Vagina (tissue), 2 donors: ENCODE data around the gene KCNG3. TPM values are rescaled to one million over a fixed set of nuclear protein-coding genes. Genes with fewer than 3 reads are reported as not detected.

Source experiments
- DNase-seq, 2 donors: peaks; one replicate each; pipeline ENCODE4 v3.0.0-alpha.2; 2017; ENCODE audit errors: extremely low spot score in 2 of 2
- H3K27ac ChIP-seq: fragments of 200-600 bp; sonication (generic); one replicate; pipeline ENCODE4 v1.5.1; 2019
- H3K27me3 ChIP-seq: fragments of 200-600 bp; sonication (generic); one replicate; pipeline ENCODE4 v1.5.1; 2019
- H3K36me3 ChIP-seq, 2 donors: fragments of 200-600 bp; sonication (generic); one replicate each; pipeline ENCODE4 v1.5.1; 2017 to 2019
- H3K4me1 ChIP-seq: fragments of 200-600 bp; sonication (generic); one replicate; pipeline ENCODE4 v1.5.1; 2019
- H3K4me3 ChIP-seq, 2 donors: fragments of 200-600 bp; sonication (generic); 1 replicate in 1 of 2; 2 replicates in 1 of 2; pipeline ENCODE4 v1.5.1; 2016 to 2019
- H3K9me3 ChIP-seq: fragments of 200-600 bp; sonication (generic); one replicate; pipeline ENCODE4 v1.5.1; 2019
- CTCF ChIP-seq, 3 experiments: fragments of 450-650 bp in 2 of 3; fragments of 200-600 bp in 1 of 3; sonication (generic) in 1 of 3; IDR thresholded peaks; one replicate each; pipeline ENCODE4 v1.5.1; 2017 to 2019; ENCODE audit warnings: antibody characterized with exemption in 3 of 3, mild to moderate bottlenecking in 2 of 3, moderate library complexity in 2 of 3
- POLR2A ChIP-seq, 2 donors: fragments of 450-650 bp; IDR thresholded peaks; one replicate each; pipeline ENCODE4 v1.6.1; 2017; ENCODE audit warnings: antibody characterized with exemption in 2 of 2, mild to moderate bottlenecking in 2 of 2, moderate library complexity in 2 of 2
- POLR2AphosphoS5 ChIP-seq, 2 donors: sonication (generic); formaldehyde crosslinking; IDR thresholded peaks; one replicate each; pipeline ENCODE4 v1.9.0; 2017; ENCODE audit warnings: antibody characterized with exemption in 2 of 2, mild to moderate bottlenecking in 2 of 2, low read depth in 1 of 2; ENCODE audit not compliant: insufficient read depth in 1 of 2
- intact Hi-C: fragments of 100-400 bp; cut with DNase I; formaldehyde crosslinking; loops from one replicate; pipeline ENCODE4 v1.15.1; 2023
- total RNA-seq: library from RNA; depleted of rRNA; stranded (reverse); fragments of >200 nt; gene quantifications from one replicate; pipeline ENCODE4 v1.2.3, GENCODE V29; 2016

The KCNG3 gene
- total RNA-seq, 1 donor from 2014 or later: 0.74 TPM

- TF ChIP-seq POLR2AphosphoS5 (IDR thresholded peaks at IDR 0.05; ENCODE audit: insufficient read depth in 1 of 2, low read depth in 1 of 2) (no peak), CTCF (IDR thresholded peaks at IDR 0.05) (peak in 1 of 3 experiments; percentile 11)
- H3K27me3 ChIP-seq: no peaks in the 10 kb centered on the region
- H3K27ac ChIP-seq: no peak overlapping the region
- H3K36me3 ChIP-seq: no peaks in the 10 kb centered on the region
- H3K4me1 ChIP-seq: no peaks in the 10 kb centered on the region
- H3K9me3 ChIP-seq: no peaks in the 10 kb centered on the region
- intact Hi-C loops: loop anchor here (10.0 kb wide), 1 partner anchor 170 kb away; no protein-coding TSS in a partner anchor
- H3K4me3 ChIP-seq: peak overlapping the region in 1 of 2 donors; percentile 62
- DNase-seq: no peak
Measured at GRCh38 chr2:42495234-42495581, 1.4 kb upstream of the KCNG3 start.

GRCh38 chr2:42494355-42495233 lies 812 bp upstream of the KCNG3 start:
- H3K4me3 ChIP-seq: peak overlapping the region; percentile 62 to 63
- no peak for DNase-seq
- no peaks in the 10 kb centered on the region for H3K4me1 ChIP-seq
- no peaks in the 10 kb centered on the region for H3K9me3 ChIP-seq
- peak overlapping the region; percentile 73 for H3K27ac ChIP-seq
- no peaks in the 10 kb centered on the region for H3K27me3 ChIP-seq
- TF ChIP-seq POLR2AphosphoS5 (IDR thresholded peaks at IDR 0.05; ENCODE audit: insufficient read depth in 1 of 2, low read depth in 1 of 2): peak; percentile 39 to 61
- peak; percentile 65 to 93 (median 67) for TF ChIP-seq CTCF (IDR thresholded peaks at IDR 0.05)
- no peak for TF ChIP-seq POLR2A (IDR thresholded peaks at IDR 0.05)
- intact Hi-C loops: loop anchor here (1.0 to 10.0 kb wide), 2 partner anchors 41 to 170 kb away; no protein-coding TSS in a partner anchor
- no peaks in the 10 kb centered on the region for H3K36me3 ChIP-seq

- intact Hi-C loops: loop anchor here (10.0 kb wide), 1 partner anchor 172 kb away; no protein-coding TSS in a partner anchor
Measured at GRCh38 chr2:42492691-42493467, 903 bp downstream of the KCNG3 start.

GRCh38 chr2:42488297-42488696 lies 5.5 kb downstream of the KCNG3 start:
- no peak overlapping the region for H3K4me3 ChIP-seq
- intact Hi-C loops: no loop called here

More at GRCh38 chr2:42492691-42493467, 903 bp downstream of the KCNG3 start:
- no peak for DNase-seq
- Histone ChIP-seq H3K36me3 (no peaks in the 10 kb centered on the region), H3K9me3 (no peaks in the 10 kb centered on the region), H3K27me3 (no peaks in the 10 kb centered on the region), H3K4me3 (peak overlapping the region; percentile 62 to 63), H3K4me1 (no peaks in the 10 kb centered on the region), H3K27ac (no peak overlapping the region)
- TF ChIP-seq CTCF (IDR thresholded peaks at IDR 0.05): no peak
- TF ChIP-seq POLR2AphosphoS5 (IDR thresholded peaks at IDR 0.05; ENCODE audit: insufficient read depth in 1 of 2, low read depth in 1 of 2): no peak
- no peak for TF ChIP-seq POLR2A (IDR thresholded peaks at IDR 0.05)

GRCh38 chr2:42486145-42486906 lies 7.5 kb downstream of the KCNG3 start:
- intact Hi-C loops: no loop called here
- Histone ChIP-seq H3K36me3 (no peaks in the 10 kb centered on the region), H3K4me1 (no peaks in the 10 kb centered on the region), H3K4me3 (no peak overlapping the region), H3K9me3 (no peaks in the 10 kb centered on the region), H3K27me3 (no peaks in the 10 kb centered on the region), H3K27ac (no peak overlapping the region)
- TF ChIP-seq CTCF (IDR thresholded peaks at IDR 0.05): no peak
- TF ChIP-seq POLR2A (IDR thresholded peaks at IDR 0.05): no peak
- TF ChIP-seq POLR2AphosphoS5 (IDR thresholded peaks at IDR 0.05; ENCODE audit: insufficient read depth in 1 of 2, low read depth in 1 of 2): no peak
- no peak for DNase-seq

More at GRCh38 chr2:42488297-42488696, 5.5 kb downstream of the KCNG3 start:
- Histone ChIP-seq H3K9me3 (no peaks in the 10 kb centered on the region), H3K27ac (no peak overlapping the region), H3K36me3 (no peaks in the 10 kb centered on the region), H3K27me3 (no peaks in the 10 kb centered on the region), H3K4me1 (no peaks in the 10 kb centered on the region)
- TF ChIP-seq POLR2AphosphoS5 (IDR thresholded peaks at IDR 0.05; ENCODE audit: insufficient read depth in 1 of 2, low read depth in 1 of 2): no peak
- no peak for DNase-seq
